Esophagus squamous epithelium (tissue), 4 donors: Measurements from ENCODE around the gene CPLANE2.

Experiments
- POLR2A ChIP-seq, 4 donors: fragments of 450-650 bp; IDR thresholded peaks; one replicate each; pipeline ENCODE4 v1.6.1; 2017; ENCODE audit warnings: antibody characterized with exemption in 4 of 4, mild to moderate bottlenecking in 4 of 4, moderate library complexity in 3 of 4
- TF ChIP-seq, protein P1 (sequence below), 6 experiments: fragments of 450-650 bp in 4 of 6; fragments of 200-600 bp in 2 of 6; sonication (generic) in 2 of 6; IDR thresholded peaks; one replicate each; pipeline ENCODE4 v1.5.1; 2016 to 2019; ENCODE audit warnings: antibody characterized with exemption in 6 of 6, mild to moderate bottlenecking in 4 of 6, moderate library complexity in 4 of 6

DNA sequence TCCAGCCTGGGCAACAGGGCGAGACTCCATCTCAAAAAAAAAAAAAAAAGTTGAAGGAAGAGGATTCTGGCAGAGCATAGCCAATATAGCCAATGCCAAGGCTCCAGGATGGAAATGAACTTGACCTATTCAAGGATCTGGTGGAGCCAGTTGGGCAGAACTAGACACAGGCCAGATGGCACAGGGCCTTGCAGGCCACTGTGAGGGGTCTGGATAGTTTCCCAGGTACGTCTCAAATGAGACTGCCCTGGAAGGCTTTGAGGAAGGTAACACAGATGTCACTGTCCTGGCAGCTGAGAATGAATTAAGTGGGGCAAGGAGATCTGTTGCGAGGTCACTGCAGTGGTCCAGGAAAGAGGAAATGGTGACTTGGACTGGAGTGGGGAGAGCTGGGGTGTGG, 12.5 kb downstream of the CPLANE2 start:
- no peak for TF ChIP-seq POLR2A (IDR thresholded peaks at IDR 0.05)
- TF ChIP-seq, protein P1, sequence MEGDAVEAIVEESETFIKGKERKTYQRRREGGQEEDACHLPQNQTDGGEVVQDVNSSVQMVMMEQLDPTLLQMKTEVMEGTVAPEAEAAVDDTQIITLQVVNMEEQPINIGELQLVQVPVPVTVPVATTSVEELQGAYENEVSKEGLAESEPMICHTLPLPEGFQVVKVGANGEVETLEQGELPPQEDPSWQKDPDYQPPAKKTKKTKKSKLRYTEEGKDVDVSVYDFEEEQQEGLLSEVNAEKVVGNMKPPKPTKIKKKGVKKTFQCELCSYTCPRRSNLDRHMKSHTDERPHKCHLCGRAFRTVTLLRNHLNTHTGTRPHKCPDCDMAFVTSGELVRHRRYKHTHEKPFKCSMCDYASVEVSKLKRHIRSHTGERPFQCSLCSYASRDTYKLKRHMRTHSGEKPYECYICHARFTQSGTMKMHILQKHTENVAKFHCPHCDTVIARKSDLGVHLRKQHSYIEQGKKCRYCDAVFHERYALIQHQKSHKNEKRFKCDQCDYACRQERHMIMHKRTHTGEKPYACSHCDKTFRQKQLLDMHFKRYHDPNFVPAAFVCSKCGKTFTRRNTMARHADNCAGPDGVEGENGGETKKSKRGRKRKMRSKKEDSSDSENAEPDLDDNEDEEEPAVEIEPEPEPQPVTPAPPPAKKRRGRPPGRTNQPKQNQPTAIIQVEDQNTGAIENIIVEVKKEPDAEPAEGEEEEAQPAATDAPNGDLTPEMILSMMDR (IDR thresholded peaks at IDR 0.05), result no peak
